ENCODE results near the gene HSFX2. TPM values are rescaled to one million over a fixed set of nuclear protein-coding genes. Genes with fewer than 3 reads are reported as not detected.
"Not testable (repeated sequence)": the region's sequence is repeated elsewhere in the genome, so short reads cannot be mapped to it uniquely, and the experiment has no call there.

HSFX2 gene
- total RNA-seq, 1 experiment from 2014 or later = not detected

- not testable (repeated sequence) for DNase-seq (ENCODE audit: low read depth)
These were observed 4.1 kb downstream of the HSFX2 start for GRCh38 chrX:149590993-149591392.

- DNase-seq (ENCODE audit: low read depth) = not testable (repeated sequence)
These were observed 7.8 kb downstream of the HSFX2 start, which contains the start of gene MAGEA9B for GRCh38 chrX:149587359-149587758. Gene MAGEA9B, minus strand, starts transcription at chrX:149587459. Its CDS starts 4,280 bp downstream, at chrX:149583179.

GRCh38 chrX:149585631-149586030 is 9.5 kb downstream of the HSFX2 start:
- not testable (repeated sequence) for DNase-seq (ENCODE audit: low read depth)

GRCh38 chrX:149573456-149573855 is 21.7 kb downstream of the HSFX2 start:
- DNase-seq (ENCODE audit: low read depth) = not testable (repeated sequence)

- DNase-seq (ENCODE audit: low read depth) = no peak
These were observed 22.4 kb downstream of the HSFX2 start for GRCh38 chrX:149572743-149573142.

- DNase-seq (ENCODE audit: low read depth) = no peak
These were observed 23.3 kb downstream of the HSFX2 start for GRCh38 chrX:149571770-149572169.

GRCh38 chrX:149570668-149571067 is 24.4 kb downstream of the HSFX2 start:
- DNase-seq (ENCODE audit: low read depth) = peak; percentile 37

GRCh38 chrX:149569770-149570169 is 25.3 kb downstream of the HSFX2 start:
- no peak for DNase-seq (ENCODE audit: low read depth)

GRCh38 chrX:149568701-149569296 is 26.3 kb downstream of the HSFX2 start:
- no peak for DNase-seq (ENCODE audit: low read depth)

GRCh38 chrX:149567621-149568417 is 27.3 kb downstream of the HSFX2 start:
- no peak for DNase-seq (ENCODE audit: low read depth)

GRCh38 chrX:149563359-149563758 is 31.8 kb downstream of the HSFX2 start:
- no peak for DNase-seq (ENCODE audit: low read depth)

GRCh38 chrX:149555251-149555650 is 39.9 kb downstream of the HSFX2 start:
- not testable (repeated sequence) for DNase-seq (ENCODE audit: low read depth)

GRCh38 chrX:149551939-149552248 is 43.2 kb downstream of the HSFX2 start:
- DNase-seq (ENCODE audit: low read depth) = not testable (repeated sequence)

- not testable (repeated sequence) for DNase-seq (ENCODE audit: low read depth)
These were observed 43.7 kb downstream of the HSFX2 start for GRCh38 chrX:149551245-149551938.

GRCh38 chrX:149550454-149550853 is 44.7 kb downstream of the HSFX2 start:
- not testable (repeated sequence) for DNase-seq (ENCODE audit: low read depth)

- not testable (repeated sequence) for DNase-seq (ENCODE audit: low read depth)
These were observed 45.4 kb downstream of the HSFX2 start, which contains the start of gene HSFX3 for GRCh38 chrX:149549701-149550100. Gene HSFX3, minus strand, starts transcription at chrX:149549924. Its CDS starts 72 bp downstream, at chrX:149549852.

- DNase-seq (ENCODE audit: low read depth) = not testable (repeated sequence)
These were observed 47.3 kb downstream of the HSFX2 start for GRCh38 chrX:149547782-149548181.

- DNase-seq (ENCODE audit: low read depth) = not testable (repeated sequence)
These were observed 48.2 kb downstream of the HSFX2 start for GRCh38 chrX:149546962-149547361.

GRCh38 chrX:149545545-149546543 is 49.3 kb downstream of the HSFX2 start:
- peak; percentile 43 for DNase-seq (ENCODE audit: low read depth)
